ENCODE data around the gene TAX1BP3.

DNA sequence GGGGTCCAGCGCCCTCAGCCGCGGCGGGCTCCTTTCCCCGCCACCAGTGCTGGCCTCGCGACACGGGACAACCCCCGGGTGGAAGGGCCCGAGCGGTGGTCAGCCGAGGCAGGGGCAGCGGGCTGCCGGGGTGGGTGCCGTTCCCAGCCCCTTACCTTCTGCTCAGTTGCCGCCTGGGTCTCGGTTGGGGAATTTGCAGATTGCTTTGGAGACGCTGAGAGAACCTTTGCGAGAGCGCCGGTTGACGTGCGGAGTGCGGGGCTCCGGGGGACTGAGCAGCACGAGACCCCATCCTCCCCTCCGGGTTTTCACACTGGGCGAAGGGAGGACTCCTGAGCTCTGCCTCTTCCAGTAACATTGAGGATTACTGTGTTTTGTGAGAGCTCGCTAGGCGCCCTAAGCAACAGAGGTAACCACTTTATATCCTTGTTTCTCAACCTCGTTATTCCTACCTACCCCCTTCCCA is 31.4 kb downstream of the TAX1BP3 start:
- TF ChIP-seq, protein P1, sequence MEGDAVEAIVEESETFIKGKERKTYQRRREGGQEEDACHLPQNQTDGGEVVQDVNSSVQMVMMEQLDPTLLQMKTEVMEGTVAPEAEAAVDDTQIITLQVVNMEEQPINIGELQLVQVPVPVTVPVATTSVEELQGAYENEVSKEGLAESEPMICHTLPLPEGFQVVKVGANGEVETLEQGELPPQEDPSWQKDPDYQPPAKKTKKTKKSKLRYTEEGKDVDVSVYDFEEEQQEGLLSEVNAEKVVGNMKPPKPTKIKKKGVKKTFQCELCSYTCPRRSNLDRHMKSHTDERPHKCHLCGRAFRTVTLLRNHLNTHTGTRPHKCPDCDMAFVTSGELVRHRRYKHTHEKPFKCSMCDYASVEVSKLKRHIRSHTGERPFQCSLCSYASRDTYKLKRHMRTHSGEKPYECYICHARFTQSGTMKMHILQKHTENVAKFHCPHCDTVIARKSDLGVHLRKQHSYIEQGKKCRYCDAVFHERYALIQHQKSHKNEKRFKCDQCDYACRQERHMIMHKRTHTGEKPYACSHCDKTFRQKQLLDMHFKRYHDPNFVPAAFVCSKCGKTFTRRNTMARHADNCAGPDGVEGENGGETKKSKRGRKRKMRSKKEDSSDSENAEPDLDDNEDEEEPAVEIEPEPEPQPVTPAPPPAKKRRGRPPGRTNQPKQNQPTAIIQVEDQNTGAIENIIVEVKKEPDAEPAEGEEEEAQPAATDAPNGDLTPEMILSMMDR (IDR thresholded peaks at IDR 0.05; ENCODE audit: low read depth, low read length): no peak
- TF ChIP-seq POLR2A (IDR thresholded peaks at IDR 0.05; ENCODE audit: extremely low read depth, insufficient read length) (no peak), MYC (IDR thresholded peaks at IDR 0.05; ENCODE audit: low read depth, low read length) (no peak)
- TF ChIP-seq, protein P2, sequence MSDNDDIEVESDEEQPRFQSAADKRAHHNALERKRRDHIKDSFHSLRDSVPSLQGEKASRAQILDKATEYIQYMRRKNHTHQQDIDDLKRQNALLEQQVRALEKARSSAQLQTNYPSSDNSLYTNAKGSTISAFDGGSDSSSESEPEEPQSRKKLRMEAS (IDR thresholded peaks at IDR 0.05; ENCODE audit: low read depth, low read length): no peak

All from NB4 (cell line).